GM12865 (cell line): ENCODE measurements around the gene CNOT3.

Source experiments
- DNase-seq: peaks from one replicate; pipeline ENCODE4 v3.0.0; 2010; ENCODE audit warnings: low read depth
- H3K4me3 ChIP-seq: 2 replicates; pipeline ENCODE4 v1.5.1; 2011; ENCODE audit warnings: mild to moderate bottlenecking, low read depth, low read length, control low read depth
- TF ChIP-seq, protein P1 (sequence below): IDR thresholded peaks from 2 replicates; pipeline ENCODE4 v1.5.1; 2011; ENCODE audit warnings: low read length, control low read depth, low read depth, inconsistent platforms; ENCODE audit not compliant: insufficient read depth; ENCODE audit errors: missing control alignments

Gene CNOT3

DNA sequence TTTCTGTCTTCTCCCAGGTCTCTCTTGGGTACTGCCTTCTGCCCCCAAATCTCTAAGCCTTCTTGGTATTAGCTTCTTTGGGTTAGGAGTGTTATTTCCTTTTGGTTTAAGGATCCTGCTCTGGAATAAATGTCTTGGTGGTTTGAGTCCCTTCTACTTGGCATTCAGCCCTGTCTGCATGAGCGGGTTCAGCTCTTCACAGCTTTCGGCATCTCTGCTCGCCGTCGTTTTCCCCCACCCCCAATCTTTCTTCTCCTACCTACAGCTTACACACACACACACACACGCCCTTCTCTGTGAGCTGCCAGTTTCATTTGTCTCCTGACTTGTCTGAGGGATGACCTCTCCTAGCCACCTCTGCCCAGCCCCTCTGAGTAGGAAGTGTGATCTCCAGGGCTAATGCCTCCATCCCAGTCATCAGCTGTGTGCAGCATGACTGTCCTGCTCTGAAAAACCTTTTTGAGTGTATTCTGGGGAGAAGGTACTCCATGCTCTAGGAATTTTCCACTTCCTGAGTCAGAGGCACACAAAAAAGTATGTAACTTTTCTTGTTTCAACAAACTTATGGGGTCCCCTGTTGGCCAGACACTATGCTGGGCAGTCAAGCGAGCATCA, 4.7 kb downstream of the CNOT3 start:
- no peak for DNase-seq
- TF ChIP-seq, protein P1, sequence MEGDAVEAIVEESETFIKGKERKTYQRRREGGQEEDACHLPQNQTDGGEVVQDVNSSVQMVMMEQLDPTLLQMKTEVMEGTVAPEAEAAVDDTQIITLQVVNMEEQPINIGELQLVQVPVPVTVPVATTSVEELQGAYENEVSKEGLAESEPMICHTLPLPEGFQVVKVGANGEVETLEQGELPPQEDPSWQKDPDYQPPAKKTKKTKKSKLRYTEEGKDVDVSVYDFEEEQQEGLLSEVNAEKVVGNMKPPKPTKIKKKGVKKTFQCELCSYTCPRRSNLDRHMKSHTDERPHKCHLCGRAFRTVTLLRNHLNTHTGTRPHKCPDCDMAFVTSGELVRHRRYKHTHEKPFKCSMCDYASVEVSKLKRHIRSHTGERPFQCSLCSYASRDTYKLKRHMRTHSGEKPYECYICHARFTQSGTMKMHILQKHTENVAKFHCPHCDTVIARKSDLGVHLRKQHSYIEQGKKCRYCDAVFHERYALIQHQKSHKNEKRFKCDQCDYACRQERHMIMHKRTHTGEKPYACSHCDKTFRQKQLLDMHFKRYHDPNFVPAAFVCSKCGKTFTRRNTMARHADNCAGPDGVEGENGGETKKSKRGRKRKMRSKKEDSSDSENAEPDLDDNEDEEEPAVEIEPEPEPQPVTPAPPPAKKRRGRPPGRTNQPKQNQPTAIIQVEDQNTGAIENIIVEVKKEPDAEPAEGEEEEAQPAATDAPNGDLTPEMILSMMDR, result no peak
- no peak overlapping the region for H3K4me3 ChIP-seq

DNA sequence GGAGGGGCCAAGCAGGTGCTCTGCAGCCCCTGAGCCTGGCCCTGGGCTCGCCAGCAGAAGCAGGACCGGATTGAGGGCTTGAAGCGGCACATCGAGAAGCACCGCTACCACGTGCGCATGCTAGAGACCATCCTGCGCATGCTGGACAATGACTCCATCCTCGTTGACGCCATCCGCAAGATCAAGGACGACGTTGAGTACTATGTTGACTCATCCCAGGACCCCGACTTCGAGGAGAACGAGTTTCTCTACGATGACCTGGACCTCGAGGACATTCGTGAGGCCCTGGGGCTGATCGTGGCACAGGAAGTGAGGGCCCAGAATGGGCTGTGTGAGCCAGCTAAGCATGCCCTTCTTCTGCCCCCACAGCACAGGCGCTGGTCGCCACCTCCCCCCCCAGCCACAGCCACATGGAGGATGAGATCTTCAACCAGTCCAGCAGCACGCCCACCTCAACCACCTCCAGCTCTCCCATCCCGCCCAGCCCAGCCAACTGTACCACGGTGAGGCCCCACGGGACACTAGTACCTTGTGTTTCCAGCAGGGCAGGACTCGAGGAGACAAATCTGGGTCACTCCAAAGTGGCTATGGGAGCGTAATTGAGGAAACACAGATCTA, 8.1 kb downstream of the CNOT3 start:
- TF ChIP-seq, protein P1, result no peak
- DNase-seq, result no peak
- no peak overlapping the region for H3K4me3 ChIP-seq

DNA sequence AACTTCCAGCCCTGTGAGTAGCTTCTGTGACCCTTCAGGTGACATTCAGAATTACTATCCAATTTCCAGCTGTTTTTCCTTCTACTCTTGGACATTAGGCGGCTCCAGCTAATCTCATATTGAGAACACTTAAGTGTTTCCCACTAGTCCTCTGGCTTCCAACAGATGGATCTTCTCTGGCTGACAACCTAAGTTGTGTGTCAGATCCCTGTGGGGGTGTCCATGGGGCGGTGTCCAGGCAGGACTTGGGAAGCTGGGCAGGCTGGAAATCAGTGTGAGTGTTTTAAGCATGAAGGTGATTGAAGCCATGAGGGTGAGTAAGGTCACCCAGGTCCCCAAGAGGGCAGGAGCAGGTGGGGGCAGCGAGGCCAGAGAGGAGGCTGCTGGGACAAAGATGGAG, 10.1 kb downstream of the CNOT3 start:
- TF ChIP-seq, protein P1, result no peak
- DNase-seq, result no peak
- H3K4me3 ChIP-seq, result no peak overlapping the region

DNA sequence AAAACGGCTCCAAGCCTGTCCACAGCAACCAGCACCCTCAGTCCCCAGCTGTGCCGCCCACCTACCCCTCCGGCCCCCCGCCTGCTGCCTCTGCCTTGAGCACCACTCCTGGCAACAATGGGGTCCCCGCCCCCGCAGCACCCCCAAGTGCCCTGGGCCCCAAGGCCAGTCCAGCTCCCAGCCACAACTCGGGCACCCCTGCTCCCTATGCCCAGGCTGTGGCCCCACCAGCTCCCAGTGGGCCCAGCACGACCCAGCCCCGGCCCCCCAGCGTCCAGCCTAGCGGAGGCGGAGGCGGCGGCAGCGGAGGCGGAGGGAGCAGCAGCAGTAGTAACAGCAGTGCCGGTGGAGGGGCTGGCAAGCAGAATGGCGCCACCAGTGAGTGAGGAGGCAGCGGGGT, 10.6 kb downstream of the CNOT3 start:
- DNase-seq, result no peak
- H3K4me3 ChIP-seq, result no peak overlapping the region
- TF ChIP-seq, protein P1, result no peak

DNA sequence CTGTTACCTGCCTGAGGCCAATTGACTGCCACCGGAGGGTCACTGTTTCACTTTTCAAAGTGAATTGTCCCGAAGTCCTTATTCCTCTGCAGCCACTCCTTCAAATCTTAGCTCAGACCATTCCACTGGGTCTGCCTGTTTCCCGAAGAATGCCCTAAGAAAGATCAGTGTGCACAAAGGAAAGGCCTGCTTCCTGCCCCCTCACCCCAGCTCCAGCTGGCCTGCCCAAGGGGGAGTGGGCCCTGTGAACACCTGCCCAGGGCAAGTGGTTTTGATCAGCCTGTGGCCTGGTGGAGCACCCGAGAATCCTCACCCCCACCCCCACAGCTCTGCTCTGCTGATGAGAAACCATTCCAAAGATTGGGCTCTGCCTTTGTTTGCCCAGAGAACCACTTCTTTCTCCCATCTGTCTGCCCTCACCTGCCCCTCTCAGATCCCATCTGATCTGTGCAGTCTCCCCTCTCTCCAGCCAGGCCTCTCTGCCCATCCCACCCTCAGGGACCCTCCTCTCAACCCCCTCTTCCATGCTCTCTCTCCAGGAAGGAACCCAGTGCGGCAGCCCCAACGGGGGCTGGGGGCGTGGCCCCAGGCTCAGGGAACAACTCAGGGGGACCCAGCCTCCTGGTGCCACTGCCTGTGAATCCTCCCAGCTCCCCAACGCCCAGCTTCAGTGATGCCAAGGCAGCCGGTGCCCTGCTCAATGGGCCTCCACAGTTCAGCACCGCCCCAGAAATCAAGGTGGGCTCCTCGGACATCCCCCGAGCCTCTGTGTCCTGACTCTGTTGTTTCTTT, 11.7 kb downstream of the CNOT3 start:
- no peak for DNase-seq
- TF ChIP-seq, protein P1, result no peak

DNA sequence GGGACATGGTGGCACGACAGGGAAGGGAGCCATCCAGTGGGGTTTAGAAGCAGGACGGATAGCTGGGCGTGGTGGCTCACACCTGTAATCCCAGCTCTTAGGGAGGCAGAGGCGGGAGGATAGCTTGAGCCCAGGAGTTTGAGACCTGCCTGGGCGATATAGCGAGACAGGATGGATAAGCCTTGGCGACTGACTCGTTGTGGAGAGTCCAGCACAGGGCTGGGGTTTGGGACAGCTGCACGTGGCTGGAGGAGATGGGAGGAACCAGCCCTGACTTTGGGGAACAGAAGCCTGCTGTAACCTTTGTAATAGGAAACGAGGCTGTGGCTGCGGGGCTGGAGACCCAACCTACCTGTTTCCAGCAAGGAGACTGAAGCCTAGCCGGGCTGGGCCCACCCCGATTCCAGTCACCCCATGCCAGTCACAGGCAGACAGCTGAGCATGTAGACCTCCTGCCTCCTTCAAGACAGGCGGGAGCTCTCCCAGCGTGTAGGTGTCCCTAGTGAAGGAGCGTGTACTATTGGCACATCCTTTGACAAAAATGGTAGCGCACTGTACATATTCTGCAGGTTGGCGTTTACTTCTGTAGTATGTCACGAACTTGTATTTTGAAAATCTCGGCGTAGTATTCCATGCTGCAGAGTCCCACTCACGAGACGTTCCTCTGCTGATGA, 13.9 kb downstream of the CNOT3 start:
- H3K4me3 ChIP-seq, result no peak overlapping the region
- TF ChIP-seq, protein P1, result no peak
- DNase-seq, result no peak

More for the DNA sequence above, 11.7 kb downstream of the CNOT3 start:
- no peak overlapping the region for H3K4me3 ChIP-seq
